GM18858 (cell line): ENCODE results near the gene NCKAP5L.
"Not testable (repeated sequence)": the region's sequence is repeated elsewhere in the genome, so short reads cannot be mapped to it uniquely, and the experiment has no call there.

Experiments
- ATAC-seq: cut with Tn5 transposase; IDR thresholded peaks from one replicate; pipeline ENCODE4 v1.9.1; 2021; ENCODE audit not compliant: unreplicated experiment

The NCKAP5L gene

GRCh38 chr12:49865109-49865781 is 37.0 kb upstream of the NCKAP5L start:
- no peak for ATAC-seq

GRCh38 chr12:49864798-49865090 is 36.5 kb upstream of the NCKAP5L start:
- ATAC-seq: no peak

GRCh38 chr12:49863946-49864797 is 36.0 kb upstream of the NCKAP5L start:
- no peak for ATAC-seq

GRCh38 chr12:49860921-49861320 is 32.7 kb upstream of the NCKAP5L start:
- ATAC-seq: not testable (repeated sequence)

GRCh38 chr12:49855890-49856289 is 27.7 kb upstream of the NCKAP5L start:
- ATAC-seq: not testable (repeated sequence)

- no peak for ATAC-seq
Observed at GRCh38 chr12:49854976-49855375, 26.8 kb upstream of the NCKAP5L start.

GRCh38 chr12:49853671-49854070 is 25.5 kb upstream of the NCKAP5L start:
- no peak for ATAC-seq

- no peak for ATAC-seq
Observed at GRCh38 chr12:49847161-49847560, 18.9 kb upstream of the NCKAP5L start.

- no peak for ATAC-seq
Observed at GRCh38 chr12:49846032-49846431, 17.8 kb upstream of the NCKAP5L start.

GRCh38 chr12:49843876-49844437 is 15.7 kb upstream of the NCKAP5L start:
- no peak for ATAC-seq

GRCh38 chr12:49843411-49843810 is 15.2 kb upstream of the NCKAP5L start:
- ATAC-seq: no peak

- peak; percentile 60 for ATAC-seq
Observed at GRCh38 chr12:49842519-49843352, 14.5 kb upstream of the NCKAP5L start, which contains the start of gene BCDIN3D. TSS of gene BCDIN3D (minus strand) at chr12:49843106. CDS start at chr12:49843087, 19 bp downstream.

- no peak for ATAC-seq
Observed at GRCh38 chr12:49838973-49839633, 10.9 kb upstream of the NCKAP5L start.

GRCh38 chr12:49832836-49833421 is 4.7 kb upstream of the NCKAP5L start:
- ATAC-seq: no peak

GRCh38 chr12:49831717-49832116 is 3.5 kb upstream of the NCKAP5L start:
- no peak for ATAC-seq

- ATAC-seq: no peak
Observed at GRCh38 chr12:49827401-49828099, 663 bp downstream of the NCKAP5L start.

- ATAC-seq: no peak
Observed at GRCh38 chr12:49827051-49827400, 1.2 kb downstream of the NCKAP5L start.

GRCh38 chr12:49825971-49826421 is 2.2 kb downstream of the NCKAP5L start:
- no peak for ATAC-seq

GRCh38 chr12:49825360-49825970 is 2.7 kb downstream of the NCKAP5L start:
- ATAC-seq: no peak
